CD14-positive monocyte (primary cell): Measurements from ENCODE around the gene NXPE1. TPM values are rescaled to one million over a fixed set of nuclear protein-coding genes. Genes with fewer than 3 reads are reported as not detected.
"Not testable (repeated sequence)": the region's sequence is repeated elsewhere in the genome, so short reads cannot be mapped to it uniquely, and the experiment has no call there.

Experiments
- DNase-seq, 3 donors: peaks; one replicate each; pipeline ENCODE4 v3.0.0-alpha.2; 2011 to 2022
- H2AFZ ChIP-seq: 2 replicates; pipeline ENCODE4 v1.6.0; 2012; ENCODE audit warnings: mild to moderate bottlenecking, low read depth, low read length, inconsistent platforms; ENCODE audit not compliant: insufficient read depth, poor library complexity, severe bottlenecking
- H3K27ac ChIP-seq, 2 donors: 1 replicate in 1 of 2; 2 replicates in 1 of 2; pipeline ENCODE4 v1.5.1; 2012 to 2013; ENCODE audit warnings: low read length in 2 of 2, control low read depth in 1 of 2, inconsistent platforms in 1 of 2, low read depth in 1 of 2, mild to moderate bottlenecking in 1 of 2
- H3K27me3 ChIP-seq, 2 donors: one replicate each; pipeline versions ENCODE4 v1.6.0 to v1.6.1; 2011 to 2013; ENCODE audit warnings: low read length in 2 of 2; ENCODE audit not compliant: control insufficient read depth in 2 of 2, insufficient read depth in 2 of 2
- H3K36me3 ChIP-seq, 2 donors: replicated peaks in 1 of 2; 1 replicate in 1 of 2; 2 replicates in 1 of 2; pipeline versions ENCODE4 v1.5.1 to v1.6.1; 2012 to 2013; ENCODE audit warnings: low read length in 2 of 2, control low read depth in 1 of 2, inconsistent platforms in 1 of 2, mild to moderate bottlenecking in 1 of 2; ENCODE audit not compliant: insufficient read depth in 2 of 2, control insufficient read depth in 1 of 2
- H3K4me1 ChIP-seq, 2 donors: 1 replicate in 1 of 2; 2 replicates in 1 of 2; pipeline versions ENCODE4 v1.5.1 to v1.6.1; 2012 to 2013; ENCODE audit warnings: low read length in 2 of 2, control low read depth in 1 of 2, inconsistent platforms in 1 of 2, mild to moderate bottlenecking in 1 of 2, moderate library complexity in 1 of 2; ENCODE audit not compliant: insufficient read depth in 2 of 2, control insufficient read depth in 1 of 2
- H3K4me2 ChIP-seq: replicated peaks from 2 replicates; pipeline ENCODE3; 2012; ENCODE audit warnings: low read length, moderate library complexity, mild to moderate bottlenecking; ENCODE audit not compliant: poor library complexity, severe bottlenecking; ENCODE audit errors: extremely low read depth
- H3K4me3 ChIP-seq, 3 experiments: fragments of 200-600 bp in 1 of 3; sonication (generic) in 1 of 3; replicated peaks in 1 of 3; 1 replicate in 2 of 3; 2 replicates in 1 of 3; pipeline ENCODE4 v1.5.1; 2011 to 2013; ENCODE audit warnings: low read length in 3 of 3, mild to moderate bottlenecking in 3 of 3, control low read depth in 2 of 3, low read depth in 2 of 3, inconsistent platforms in 1 of 3, moderate library complexity in 1 of 3
- H3K79me2 ChIP-seq: 2 replicates; pipeline ENCODE4 v1.6.0; 2012; ENCODE audit warnings: mild to moderate bottlenecking, control low read depth, inconsistent platforms, low read length, moderate library complexity; ENCODE audit not compliant: insufficient read depth
- H3K9ac ChIP-seq: 2 replicates; pipeline ENCODE4 v1.6.0; 2017; ENCODE audit warnings: low read length, mild to moderate bottlenecking; ENCODE audit not compliant: insufficient read depth, poor library complexity, severe bottlenecking
- H3K9me3 ChIP-seq, 2 donors: replicated peaks in 1 of 2; 1 replicate in 1 of 2; 2 replicates in 1 of 2; pipeline versions ENCODE4 v1.5.1 to v1.6.1; 2012 to 2013; ENCODE audit warnings: low read length in 2 of 2, control low read depth in 1 of 2; ENCODE audit not compliant: control insufficient read depth in 1 of 2, insufficient read depth in 1 of 2
- H4K20me1 ChIP-seq: 2 replicates; pipeline ENCODE4 v1.6.0; 2012; ENCODE audit warnings: mild to moderate bottlenecking, low read length, control low read depth, moderate library complexity; ENCODE audit not compliant: insufficient read depth
- H3K27ac Mint-ChIP-seq, 7 donors: one replicate each; pipeline ENCODE4 v1.8.0; 2020; ENCODE audit warnings: mild to moderate bottlenecking in 7 of 7, mixed read lengths in 7 of 7, moderate library complexity in 6 of 7, inconsistent platforms in 2 of 7
- H3K27me3 Mint-ChIP-seq, 3 donors: one replicate each; pipeline ENCODE4 v1.8.0; 2021 to 2022; ENCODE audit warnings: low read depth in 3 of 3, mild to moderate bottlenecking in 3 of 3, mixed read lengths in 3 of 3, moderate library complexity in 3 of 3, inconsistent platforms in 1 of 3
- H3K36me3 Mint-ChIP-seq, 2 donors: one replicate each; pipeline ENCODE4 v1.8.0; 2020; ENCODE audit warnings: mixed read lengths in 2 of 2, inconsistent platforms in 1 of 2, mild to moderate bottlenecking in 1 of 2
- H3K4me1 Mint-ChIP-seq: one replicate; pipeline ENCODE4 v1.8.0; 2020; ENCODE audit warnings: mild to moderate bottlenecking, mixed read lengths
- H3K4me3 Mint-ChIP-seq, 2 donors: one replicate each; pipeline ENCODE4 v1.8.0; 2020; ENCODE audit warnings: mild to moderate bottlenecking in 2 of 2, mixed read lengths in 2 of 2, moderate library complexity in 1 of 2
- H3K9me3 Mint-ChIP-seq, 7 donors: one replicate each; pipeline ENCODE4 v1.8.0; 2020 to 2022; ENCODE audit warnings: mixed read lengths in 7 of 7, mild to moderate bottlenecking in 6 of 7, moderate library complexity in 6 of 7, inconsistent platforms in 2 of 7
- WGBS: methylation state at CpG from one replicate; pipeline ENCODE4 v1.1.5; 2013; ENCODE audit warnings: missing lambda C conversion rate; ENCODE audit not compliant: insufficient coverage; 5-methylcytosine and 5-hydroxymethylcytosine counted together
- intact Hi-C, 2 donors: fragments of 100-400 bp; cut with micrococcal nuclease; formaldehyde crosslinking; loops; one replicate each; pipeline versions ENCODE4 v1.15.0 to v1.15.1; 2023
- polyA minus RNA-seq: library from RNA; depleted of rRNA, polyadenylated mRNA; stranded (reverse); fragments of >200 nt; gene quantifications from 2 replicates; pipeline ENCODE4 v1.2.3, GENCODE V29; 2012
- polyA plus RNA-seq, 3 donors: library from polyadenylated mRNA; depleted of rRNA in 1 of 3; unstranded in 2 of 3; stranded (reverse) in 1 of 3; fragments of 300-500 nt in 2 of 3; fragments of >200 nt in 1 of 3; fragmentation: Illumina TruSeq in 2 of 3; gene quantifications; 1 replicate in 2 of 3; 2 replicates in 1 of 3; pipeline ENCODE4 v1.2.3, GENCODE V29; 2012 to 2021
- total RNA-seq, 12 experiments: library from RNA in 1 of 12; stranded (reverse) in 1 of 12; fragments of 120-200 nt in 1 of 12; gene quantifications; one replicate each; pipeline ENCODE4 v1.2.4 and lab custom pipeline; 2013 to 2026; ENCODE audit warnings: mixed read lengths in 6 of 12, inconsistent platforms in 1 of 12
- TF ChIP-seq, protein P1 (sequence below): fragments of 200-600 bp; IDR thresholded peaks from one replicate; pipeline ENCODE4 v1.8.0; 2022; ENCODE audit warnings: antibody characterized with exemption, mild to moderate bottlenecking

The NXPE1 gene
- not detected for total RNA-seq (2013)
- polyA plus RNA-seq (not detected), polyA minus RNA-seq (not detected in 2 replicates), total RNA-seq (lab: John Stamatoyannopoulos, UW) (0 to 1.8 (median 0.05) reads per million in 11 experiments)

DNA sequence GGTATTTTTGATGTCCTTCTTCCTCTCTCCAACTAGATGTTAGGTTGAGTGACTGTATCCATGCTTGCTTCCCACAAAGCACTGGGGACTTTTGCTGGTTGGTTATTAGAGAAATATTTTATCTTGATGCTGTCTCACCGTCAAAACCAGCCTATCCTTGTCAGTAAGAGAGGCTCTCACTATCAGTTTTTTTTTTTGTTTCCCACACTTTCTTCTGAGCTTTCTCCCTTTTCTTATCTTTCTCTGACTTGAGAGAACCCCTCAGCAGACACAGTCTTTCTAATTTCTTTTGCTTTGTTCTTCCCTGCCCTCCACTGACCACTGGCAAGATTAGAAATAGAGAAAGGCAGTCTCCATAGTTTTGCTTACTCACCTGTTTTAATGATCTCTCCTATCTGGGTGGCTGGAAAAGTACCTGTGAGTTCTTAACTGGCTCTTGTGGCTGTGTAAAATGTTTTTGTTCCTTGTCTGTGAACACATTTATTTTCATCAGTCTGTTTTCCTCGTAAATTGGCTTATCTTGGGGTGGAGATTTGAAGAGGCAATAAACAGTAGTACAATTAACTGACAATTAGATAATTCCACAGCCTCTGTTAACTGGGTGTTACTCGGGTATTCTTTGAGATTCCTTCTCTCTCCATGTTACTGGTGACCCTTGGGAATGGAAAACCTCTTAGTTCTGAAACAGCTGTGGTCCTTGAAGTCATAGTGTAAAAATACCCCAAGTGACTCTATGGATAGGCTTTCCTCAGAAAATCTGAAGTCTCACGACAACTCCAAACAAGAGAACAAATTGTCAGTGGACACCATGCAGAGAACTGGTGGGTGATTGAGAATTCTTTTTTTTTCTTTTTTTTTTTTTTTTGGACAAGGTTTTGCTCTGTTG, at the start of gene NXPE1:
NXPE1 (minus strand) TSS at position 457 of the 886 bp plus-strand sequence. CDS start 8,680 bp downstream, outside the sequence.
- H3K9ac ChIP-seq, result no peak within 1 kb of the TSS
- Mint-ChIP-seq H3K27me3 (peaks cover 0 to 3% (median 0%) of the 10 kb centered on the region in 3 donors), H3K4me1 (no peaks in the 10 kb centered on the region), H3K27ac (no peak within 1 kb of the TSS), H3K36me3 (no peaks in the 10 kb centered on the region), H3K4me3 (no peak within 1 kb of the TSS), H3K9me3 (peaks cover 0 to 4% (median 2%) of the 10 kb centered on the region in 7 donors)
- no peak within 1 kb of the TSS for H2AFZ ChIP-seq
- H3K4me3 ChIP-seq, result no peak within 1 kb of the TSS
- no peak within 1 kb of the TSS for H3K27ac ChIP-seq
- no peak for DNase-seq
- H3K27me3 ChIP-seq, result no peaks in the 10 kb centered on the region
- WGBS, result 100% methylated on average over 1 of the region's 4 CpGs
- H3K9me3 ChIP-seq, result no peaks in the 10 kb centered on the region
- TF ChIP-seq, protein P1, sequence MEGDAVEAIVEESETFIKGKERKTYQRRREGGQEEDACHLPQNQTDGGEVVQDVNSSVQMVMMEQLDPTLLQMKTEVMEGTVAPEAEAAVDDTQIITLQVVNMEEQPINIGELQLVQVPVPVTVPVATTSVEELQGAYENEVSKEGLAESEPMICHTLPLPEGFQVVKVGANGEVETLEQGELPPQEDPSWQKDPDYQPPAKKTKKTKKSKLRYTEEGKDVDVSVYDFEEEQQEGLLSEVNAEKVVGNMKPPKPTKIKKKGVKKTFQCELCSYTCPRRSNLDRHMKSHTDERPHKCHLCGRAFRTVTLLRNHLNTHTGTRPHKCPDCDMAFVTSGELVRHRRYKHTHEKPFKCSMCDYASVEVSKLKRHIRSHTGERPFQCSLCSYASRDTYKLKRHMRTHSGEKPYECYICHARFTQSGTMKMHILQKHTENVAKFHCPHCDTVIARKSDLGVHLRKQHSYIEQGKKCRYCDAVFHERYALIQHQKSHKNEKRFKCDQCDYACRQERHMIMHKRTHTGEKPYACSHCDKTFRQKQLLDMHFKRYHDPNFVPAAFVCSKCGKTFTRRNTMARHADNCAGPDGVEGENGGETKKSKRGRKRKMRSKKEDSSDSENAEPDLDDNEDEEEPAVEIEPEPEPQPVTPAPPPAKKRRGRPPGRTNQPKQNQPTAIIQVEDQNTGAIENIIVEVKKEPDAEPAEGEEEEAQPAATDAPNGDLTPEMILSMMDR, result no peak
- H3K4me1 ChIP-seq, result no peaks in the 10 kb centered on the region
- no peaks in the 10 kb centered on the region for H4K20me1 ChIP-seq
- H3K79me2 ChIP-seq, result no peaks in the 10 kb centered on the region
- H3K4me2 ChIP-seq, result no peak within 1 kb of the TSS
- intact Hi-C loops, result no loop called here
- no peaks in the 10 kb centered on the region for H3K36me3 ChIP-seq

DNA sequence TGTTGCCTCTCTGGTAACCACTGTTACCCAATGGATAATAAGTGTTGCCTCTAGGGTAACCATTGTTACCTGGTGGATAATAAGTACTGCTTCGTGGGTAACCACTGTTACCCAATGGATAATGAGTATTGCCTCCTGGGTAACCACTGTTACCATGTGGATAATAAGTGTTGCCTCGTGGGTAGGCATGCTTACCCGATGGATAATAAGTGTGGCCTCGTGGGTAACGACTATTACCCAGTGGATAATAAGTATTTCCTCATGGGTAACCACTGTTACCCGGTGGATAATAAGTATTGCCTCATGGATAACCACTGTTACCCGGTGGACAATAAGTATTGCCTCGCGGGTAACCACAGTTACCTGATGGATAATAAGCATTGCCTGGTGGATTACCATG, 49.7 kb upstream of the NXPE1 start:
- no peak overlapping the region for H2AFZ ChIP-seq
- no peaks in the 10 kb centered on the region for H3K27me3 Mint-ChIP-seq
- no peak overlapping the region for H3K4me3 ChIP-seq
- H3K9me3 Mint-ChIP-seq, result peaks cover 0 to 20% (median 6%) of the 10 kb centered on the region in 7 donors
- no peak overlapping the region for H3K27ac ChIP-seq
- H3K9me3 ChIP-seq, result peaks cover 2 to 89% of the 10 kb centered on the region in 2 donors
- no peak overlapping the region for H3K9ac ChIP-seq
- H3K36me3 ChIP-seq, result no peaks in the 10 kb centered on the region
- H4K20me1 ChIP-seq, result no peaks in the 10 kb centered on the region
- H3K4me1 ChIP-seq, result no peaks in the 10 kb centered on the region
- H3K4me3 Mint-ChIP-seq, result no peak overlapping the region
- no peak overlapping the region for H3K4me2 ChIP-seq
- no peaks in the 10 kb centered on the region for H3K27me3 ChIP-seq
- no peaks in the 10 kb centered on the region for H3K79me2 ChIP-seq
- no peak overlapping the region for H3K27ac Mint-ChIP-seq
- WGBS, result 96% methylated on average over 8 of the region's 9 CpGs
- TF ChIP-seq, protein P1, result no peak
- no peaks in the 10 kb centered on the region for H3K36me3 Mint-ChIP-seq
- H3K4me1 Mint-ChIP-seq, result no peaks in the 10 kb centered on the region
- intact Hi-C loops, result no loop called here
- no peak for DNase-seq

DNA sequence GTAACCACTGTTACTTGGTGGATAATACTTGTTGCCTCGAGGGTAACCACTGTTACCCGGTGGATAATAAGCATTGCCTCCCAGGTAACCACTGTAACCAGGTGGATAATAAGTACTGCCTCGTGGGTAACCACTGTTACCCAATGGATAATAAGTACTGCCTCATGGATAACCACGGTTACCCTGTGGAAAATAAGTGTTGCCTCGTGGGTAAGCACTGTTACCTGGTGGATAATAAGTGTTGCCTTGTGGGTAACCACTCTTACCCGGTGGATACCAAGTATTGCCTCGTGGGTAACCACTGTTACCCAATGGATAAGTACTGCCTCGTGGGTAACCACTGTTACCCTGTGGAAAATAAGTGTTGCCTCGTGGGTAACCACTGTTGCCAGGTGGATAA, 48.9 kb upstream of the NXPE1 start:
- H3K36me3 Mint-ChIP-seq, H3K4me3 ChIP-seq, intact Hi-C loops, H3K4me3 Mint-ChIP-seq, H3K79me2 ChIP-seq, H3K4me1 ChIP-seq, H2AFZ ChIP-seq, H3K27me3 ChIP-seq, DNase-seq, H3K9ac ChIP-seq, H3K27ac Mint-ChIP-seq, H3K27me3 Mint-ChIP-seq, H3K27ac ChIP-seq, H3K36me3 ChIP-seq, H4K20me1 ChIP-seq, H3K4me2 ChIP-seq, H3K4me1 Mint-ChIP-seq: not testable (repeated sequence)
- WGBS, result 89% methylated on average over 9 of the region's 9 CpGs
- H3K9me3 Mint-ChIP-seq, result peaks cover 0 to 15% (median 5%) of the 10 kb centered on the region in 7 donors
- peaks cover 2 to 89% of the 10 kb centered on the region in 2 donors for H3K9me3 ChIP-seq
